Astrocyte (in vitro differentiated cells and primary cell): ENCODE results near the gene AMMECR1. TPM values are rescaled to one million over a fixed set of nuclear protein-coding genes. Genes with fewer than 3 reads are reported as not detected.
A peak's percentile ranks its signal among the peaks of the same experiment; 100 is the strongest.

Experiments
- DNase-seq: peaks from one replicate; pipeline ENCODE4 v3.0.0-alpha.2; 2010; ENCODE audit warnings: low read depth
- FAIRE-seq: peaks from 2 replicates; lab custom pipeline; 2011; peaks lifted over from hg19 to GRCh38; lab: Jason Lieb, UNC
- H2AFZ ChIP-seq: 2 replicates; pipeline ENCODE4 v1.6.0; 2012; ENCODE audit warnings: low read depth, low read length, inconsistent platforms
- H3K27ac ChIP-seq: 2 replicates; pipeline ENCODE4 v1.5.1; 2011; ENCODE audit warnings: low read depth, low read length, inconsistent platforms
- H3K27me3 ChIP-seq: 2 replicates; pipeline ENCODE4 v1.6.0; 2011; ENCODE audit warnings: low read length, inconsistent platforms; ENCODE audit not compliant: insufficient read depth
- H3K36me3 ChIP-seq: 2 replicates; pipeline ENCODE4 v1.5.1; 2011; ENCODE audit warnings: low read length, inconsistent platforms; ENCODE audit not compliant: insufficient read depth
- H3K4me1 ChIP-seq: 2 replicates; pipeline ENCODE4 v1.5.1; 2011; ENCODE audit warnings: low read length, inconsistent platforms; ENCODE audit not compliant: insufficient read depth
- H3K4me2 ChIP-seq: 2 replicates; pipeline ENCODE4 v1.6.0; 2012; ENCODE audit warnings: low read length, inconsistent platforms
- H3K4me3 ChIP-seq: 2 replicates; pipeline ENCODE4 v1.5.1; 2011; ENCODE audit warnings: low read depth, mild to moderate bottlenecking, low read length, inconsistent platforms; ENCODE audit not compliant: insufficient read depth
- H3K79me2 ChIP-seq: 2 replicates; pipeline ENCODE4 v1.6.0; 2012; ENCODE audit warnings: mild to moderate bottlenecking, low read length, inconsistent platforms; ENCODE audit not compliant: insufficient read depth
- H3K9ac ChIP-seq: 2 replicates; pipeline ENCODE4 v1.6.0; 2012; ENCODE audit warnings: mild to moderate bottlenecking, low read length, inconsistent platforms
- H3K9me3 ChIP-seq: 2 replicates; pipeline ENCODE4 v1.5.1; 2012; ENCODE audit warnings: low read depth, mild to moderate bottlenecking, low read length, inconsistent platforms; ENCODE audit not compliant: insufficient read depth
- H4K20me1 ChIP-seq: 2 replicates; pipeline ENCODE4 v1.6.0; 2012; ENCODE audit warnings: low read length, inconsistent platforms; ENCODE audit not compliant: insufficient read depth
- H3K27ac Mint-ChIP-seq: one replicate; pipeline ENCODE4 v1.8.0; 2021; ENCODE audit warnings: mild to moderate bottlenecking, mixed read lengths; ENCODE audit not compliant: unreplicated experiment
- H3K27me3 Mint-ChIP-seq: one replicate; pipeline ENCODE4 v1.8.0; 2021; ENCODE audit warnings: low read depth, mixed read lengths; ENCODE audit not compliant: unreplicated experiment
- H3K36me3 Mint-ChIP-seq: one replicate; pipeline ENCODE4 v1.8.0; 2021; ENCODE audit warnings: low read depth, mixed read lengths; ENCODE audit not compliant: unreplicated experiment
- H3K4me1 Mint-ChIP-seq: one replicate; pipeline ENCODE4 v1.8.0; 2021; ENCODE audit warnings: low read depth, mixed read lengths; ENCODE audit not compliant: unreplicated experiment
- H3K4me3 Mint-ChIP-seq: one replicate; pipeline ENCODE4 v1.8.0; 2021; ENCODE audit warnings: mild to moderate bottlenecking, moderate library complexity, mixed read lengths; ENCODE audit not compliant: unreplicated experiment
- H3K9me3 Mint-ChIP-seq: one replicate; pipeline ENCODE4 v1.8.0; 2021; ENCODE audit warnings: mild to moderate bottlenecking, mixed read lengths; ENCODE audit not compliant: unreplicated experiment
- EZH2 ChIP-seq: IDR thresholded peaks from 2 replicates; pipeline ENCODE4 v1.6.1; 2012; ENCODE audit warnings: mild to moderate bottlenecking, low read length, inconsistent platforms; ENCODE audit not compliant: insufficient read depth
- total RNA-seq: library from RNA; stranded (reverse); gene quantifications from 2 replicates; pipeline ENCODE4 v1.2.1, GENCODE V29; 2021
- TF ChIP-seq, protein P1 (sequence below): IDR thresholded peaks from 2 replicates; pipeline ENCODE4 v1.5.1; 2011; ENCODE audit warnings: low read depth, mild to moderate bottlenecking, inconsistent platforms, low read length, moderate library complexity; ENCODE audit not compliant: insufficient read depth

AMMECR1 gene
- total RNA-seq, 1 donor from 2014 or later: 16.0 TPM

DNA sequence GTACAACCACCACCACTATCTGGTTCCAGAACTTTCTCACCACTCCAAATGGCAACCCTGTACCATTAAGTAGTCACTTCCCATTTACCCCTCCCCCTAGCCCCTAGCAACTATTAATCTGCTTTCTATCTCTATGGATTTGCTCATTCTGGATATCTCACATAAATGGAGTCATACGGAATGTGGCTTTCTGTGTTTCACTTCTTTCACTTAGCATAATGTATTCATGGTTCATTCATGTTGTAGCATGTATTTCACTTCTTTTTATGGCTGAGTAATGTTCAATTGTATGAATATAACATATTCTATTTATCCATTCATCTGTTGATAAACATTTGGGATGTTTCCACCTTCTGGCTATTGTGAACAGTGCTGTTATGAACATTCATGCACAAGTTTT lies 104.7 kb downstream of the AMMECR1 start:
- no peak overlapping the region for H3K27ac ChIP-seq
- H3K4me1 ChIP-seq: peaks cover 17% of the 10 kb centered on the region
- no peaks in the 10 kb centered on the region for H3K79me2 ChIP-seq
- peaks cover 22% of the 10 kb centered on the region for H3K4me1 Mint-ChIP-seq
- H3K9me3 ChIP-seq: no peaks in the 10 kb centered on the region
- no peaks in the 10 kb centered on the region for H3K27me3 ChIP-seq
- H3K9ac ChIP-seq: no peak overlapping the region
- no peak for TF ChIP-seq EZH2
- TF ChIP-seq, protein P1, sequence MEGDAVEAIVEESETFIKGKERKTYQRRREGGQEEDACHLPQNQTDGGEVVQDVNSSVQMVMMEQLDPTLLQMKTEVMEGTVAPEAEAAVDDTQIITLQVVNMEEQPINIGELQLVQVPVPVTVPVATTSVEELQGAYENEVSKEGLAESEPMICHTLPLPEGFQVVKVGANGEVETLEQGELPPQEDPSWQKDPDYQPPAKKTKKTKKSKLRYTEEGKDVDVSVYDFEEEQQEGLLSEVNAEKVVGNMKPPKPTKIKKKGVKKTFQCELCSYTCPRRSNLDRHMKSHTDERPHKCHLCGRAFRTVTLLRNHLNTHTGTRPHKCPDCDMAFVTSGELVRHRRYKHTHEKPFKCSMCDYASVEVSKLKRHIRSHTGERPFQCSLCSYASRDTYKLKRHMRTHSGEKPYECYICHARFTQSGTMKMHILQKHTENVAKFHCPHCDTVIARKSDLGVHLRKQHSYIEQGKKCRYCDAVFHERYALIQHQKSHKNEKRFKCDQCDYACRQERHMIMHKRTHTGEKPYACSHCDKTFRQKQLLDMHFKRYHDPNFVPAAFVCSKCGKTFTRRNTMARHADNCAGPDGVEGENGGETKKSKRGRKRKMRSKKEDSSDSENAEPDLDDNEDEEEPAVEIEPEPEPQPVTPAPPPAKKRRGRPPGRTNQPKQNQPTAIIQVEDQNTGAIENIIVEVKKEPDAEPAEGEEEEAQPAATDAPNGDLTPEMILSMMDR: no peak
- peak; percentile 65 for FAIRE-seq
- no peaks in the 10 kb centered on the region for H4K20me1 ChIP-seq
- no peak overlapping the region for H3K4me3 ChIP-seq
- no peak overlapping the region for H3K27ac Mint-ChIP-seq
- H3K36me3 ChIP-seq: no peaks in the 10 kb centered on the region
- no peak overlapping the region for H3K4me2 ChIP-seq
- no peaks in the 10 kb centered on the region for H3K9me3 Mint-ChIP-seq
- H3K4me3 Mint-ChIP-seq: no peak overlapping the region
- no peak for DNase-seq
- H3K36me3 Mint-ChIP-seq: no peaks in the 10 kb centered on the region
- no peak overlapping the region for H2AFZ ChIP-seq
- H3K27me3 Mint-ChIP-seq: no peaks in the 10 kb centered on the region

DNA sequence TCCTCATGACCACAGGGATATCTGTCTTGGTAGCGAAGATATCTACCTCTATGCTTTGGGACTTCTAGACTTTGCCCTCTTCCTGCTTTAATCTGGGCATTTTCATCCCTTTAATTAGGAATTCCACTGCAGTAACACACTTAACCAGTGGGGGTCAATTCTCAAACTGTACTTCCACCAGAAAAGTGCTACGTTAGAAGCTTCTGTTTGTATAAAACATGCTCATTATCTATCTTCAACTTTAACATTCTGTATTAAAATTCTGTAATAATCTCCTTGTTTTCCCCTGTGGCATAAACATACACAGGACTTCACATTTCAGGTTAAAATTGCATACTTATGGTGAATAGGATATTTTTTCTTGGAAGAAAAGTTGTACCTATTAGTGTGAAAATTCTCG lies 105.6 kb downstream of the AMMECR1 start:
- Histone ChIP-seq H3K4me3 (no peak overlapping the region), H3K79me2 (no peaks in the 10 kb centered on the region), H3K27ac (no peak overlapping the region), H3K36me3 (no peaks in the 10 kb centered on the region), H3K4me2 (no peak overlapping the region), H3K4me1 (peaks cover 17% of the 10 kb centered on the region), H3K9me3 (no peaks in the 10 kb centered on the region), H3K27me3 (no peaks in the 10 kb centered on the region), H4K20me1 (no peaks in the 10 kb centered on the region), H2AFZ (no peak overlapping the region), H3K9ac (no peak overlapping the region)
- H3K27ac Mint-ChIP-seq: no peak overlapping the region
- TF ChIP-seq EZH2: no peak
- TF ChIP-seq, protein P1: peak; percentile 19
- no peak overlapping the region for H3K4me3 Mint-ChIP-seq
- peaks cover 1% of the 10 kb centered on the region for H3K36me3 Mint-ChIP-seq
- DNase-seq (no peak), FAIRE-seq (peak; percentile 86)
- H3K9me3 Mint-ChIP-seq: no peaks in the 10 kb centered on the region
- H3K27me3 Mint-ChIP-seq: no peaks in the 10 kb centered on the region
- peaks cover 21% of the 10 kb centered on the region for H3K4me1 Mint-ChIP-seq

DNA sequence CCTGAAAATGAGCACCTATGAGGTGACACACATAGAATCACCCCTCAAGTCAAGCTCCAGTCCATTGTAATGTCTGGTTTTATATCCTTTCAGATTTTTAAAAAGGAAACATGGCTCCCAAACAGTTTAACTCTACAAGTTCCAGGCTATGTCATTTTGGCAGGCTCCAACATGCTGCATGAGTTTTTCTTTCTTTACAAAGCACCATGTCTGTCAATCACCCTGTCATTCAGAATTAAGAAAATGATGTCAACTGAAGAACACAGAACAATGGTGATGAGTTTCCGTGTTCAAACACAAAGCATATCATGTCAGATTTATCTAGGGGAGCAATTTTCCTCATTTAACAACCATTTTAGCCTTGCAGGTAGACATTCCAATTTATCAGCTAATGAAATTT lies 106.5 kb downstream of the AMMECR1 start:
- H3K4me1 Mint-ChIP-seq: peaks cover 20% of the 10 kb centered on the region
- H3K79me2 ChIP-seq: no peaks in the 10 kb centered on the region
- H3K4me3 ChIP-seq: no peak overlapping the region
- peak overlapping the region; percentile 77 for H3K27ac ChIP-seq
- peak; percentile 50 for FAIRE-seq
- H4K20me1 ChIP-seq: no peaks in the 10 kb centered on the region
- peaks cover 1% of the 10 kb centered on the region for H3K36me3 Mint-ChIP-seq
- no peaks in the 10 kb centered on the region for H3K36me3 ChIP-seq
- DNase-seq: no peak
- H3K4me2 ChIP-seq: peak overlapping the region; percentile 71
- H3K4me1 ChIP-seq: peaks cover 17% of the 10 kb centered on the region
- H3K27me3 Mint-ChIP-seq: no peaks in the 10 kb centered on the region
- no peaks in the 10 kb centered on the region for H3K9me3 Mint-ChIP-seq
- TF ChIP-seq, protein P1: no peak
- TF ChIP-seq EZH2: no peak
- H2AFZ ChIP-seq: no peak overlapping the region
- no peaks in the 10 kb centered on the region for H3K27me3 ChIP-seq
- H3K9me3 ChIP-seq: no peaks in the 10 kb centered on the region
- H3K27ac Mint-ChIP-seq: no peak overlapping the region
- no peak overlapping the region for H3K9ac ChIP-seq
- H3K4me3 Mint-ChIP-seq: no peak overlapping the region
